GM12878 (cell line): ENCODE results near the gene RREB1. TPM values are rescaled to one million over a fixed set of nuclear protein-coding genes. Genes with fewer than 3 reads are reported as not detected.

ENCODE experiments used
- ATAC-seq: fragments of 200-7000 bp; cut with Tn5 transposase; 3 replicates; pipeline ENCODE4 v1.9.1; 2020; ENCODE audit warnings: mild to moderate bottlenecking, moderate library complexity
- BruUV-seq: library from RNA; stranded (reverse); fragments of 400-500 nt; replicated peaks from 2 replicates; lab custom pipeline; 2021; lab: Mats Ljungman, UMichigan
- CTCF ChIA-PET: fragments of 300-600 bp; sonication (Branson Sonifier 250); formaldehyde crosslinking; extraction: SDS; loops from one replicate; lab custom pipeline; 2021; ENCODE audit warnings: inconsistent platforms; lab: Yijun Ruan, JAX
- POLR2A ChIA-PET: fragments of 350-600 bp; formaldehyde crosslinking; extraction: SDS; loops from one replicate; lab custom pipeline; 2021; ENCODE audit warnings: inconsistent platforms; lab: Charles Lee
- RAD21 ChIA-PET: fragments of 300-600 bp; sonication (Branson Sonifier 250); formaldehyde crosslinking; loops from one replicate; lab custom pipeline; 2023; ENCODE audit warnings: antibody characterized with exemption; ENCODE audit not compliant: unreplicated experiment; lab: Charles Lee
- SMC1A ChIA-PET: fragments of 300-600 bp; sonication (Branson Sonifier 250); formaldehyde crosslinking; loops from one replicate; lab custom pipeline; 2023; ENCODE audit not compliant: unreplicated experiment, uncharacterized antibody; lab: Charles Lee
- DNase-seq: peaks from one replicate; pipeline ENCODE4 v3.0.0-alpha.2; 2011; ENCODE audit warnings: low read depth, low spot score
- FAIRE-seq: peaks from 3 replicates; lab custom pipeline; 2011; peaks lifted over from hg19 to GRCh38; lab: Jason Lieb, UNC
- H2AFZ ChIP-seq: 2 replicates; pipeline ENCODE4 v1.6.0; 2011; ENCODE audit warnings: low read depth, low read length, control low read depth; ENCODE audit not compliant: control insufficient read depth
- H3K27ac ChIP-seq: 2 replicates; pipeline ENCODE4 v1.5.1; 2011; ENCODE audit warnings: control low read depth; ENCODE audit not compliant: control insufficient read depth, insufficient read depth
- H3K27me3 ChIP-seq, 2 experiments: replicated peaks in 1 of 2; 2 replicates each; pipeline versions ENCODE4 v1.6.0 to v1.6.1; 2011; ENCODE audit warnings: low read length in 1 of 2; ENCODE audit not compliant: control insufficient read depth in 2 of 2, insufficient read depth in 2 of 2
- H3K36me3 ChIP-seq, 2 experiments: 2 replicates each; pipeline ENCODE4 v1.5.1; 2011; ENCODE audit warnings: low read length in 1 of 2; ENCODE audit not compliant: control insufficient read depth in 2 of 2, insufficient read depth in 2 of 2
- H3K4me1 ChIP-seq: 2 replicates; pipeline ENCODE4 v1.6.1; 2011; ENCODE audit warnings: mild to moderate bottlenecking, low read length, moderate library complexity, mixed read lengths; ENCODE audit not compliant: control insufficient read depth, insufficient read depth
- H3K4me2 ChIP-seq: 2 replicates; pipeline ENCODE4 v1.6.0; 2011; ENCODE audit warnings: control low read depth; ENCODE audit not compliant: control insufficient read depth, insufficient read depth
- H3K4me3 ChIP-seq: fragments of 200-600 bp; sonication (generic); 2 replicates; pipeline ENCODE4 v1.5.1; 2016
- H3K79me2 ChIP-seq: 2 replicates; pipeline ENCODE4 v1.6.0; 2011; ENCODE audit warnings: low read length; ENCODE audit not compliant: control insufficient read depth, insufficient read depth
- H3K9ac ChIP-seq: 2 replicates; pipeline ENCODE4 v1.8.0; 2011; ENCODE audit warnings: low read length, control low read depth, mixed read lengths; ENCODE audit not compliant: control insufficient read depth, insufficient read depth
- H3K9me3 ChIP-seq: replicated peaks from 3 replicates; pipeline ENCODE4 v1.5.1; 2011; ENCODE audit warnings: mild to moderate bottlenecking, low read length; ENCODE audit not compliant: control insufficient read depth, insufficient read depth
- H4K20me1 ChIP-seq: 2 replicates; pipeline ENCODE4 v1.6.0; 2011; ENCODE audit not compliant: control insufficient read depth, insufficient read depth
- EGR1 ChIP-seq, 2 experiments: IDR thresholded peaks; 1 replicate in 1 of 2; 2 replicates in 1 of 2; pipeline ENCODE4 v1.6.1; 2011 to 2012; ENCODE audit warnings: low read depth in 2 of 2, low read length in 2 of 2, borderline replicate concordance in 1 of 2, mild to moderate bottlenecking in 1 of 2, moderate library complexity in 1 of 2
- ELK1 ChIP-seq: IDR thresholded peaks from 2 replicates; pipeline ENCODE4 v1.6.1; 2012; ENCODE audit warnings: low read depth, low read length, improper control_type of control experiment
- NFXL1 ChIP-seq: fragments of 450-650 bp; IDR thresholded peaks from 2 replicates; pipeline ENCODE4 v1.6.1; 2017; ENCODE audit warnings: antibody characterized with exemption, mild to moderate bottlenecking, borderline replicate concordance
- STAT3 ChIP-seq: IDR thresholded peaks from 2 replicates; pipeline ENCODE4 v1.6.1; 2011; ENCODE audit warnings: low read depth, low read length, improper control_type of control experiment
- ZBTB11 ChIP-seq: fragments of 450-650 bp; formaldehyde crosslinking; IDR thresholded peaks from 2 replicates; pipeline ENCODE4 v1.5.0; 2022; ENCODE audit warnings: mild to moderate bottlenecking, missing genetic modification characterization
- WGBS: methylation state at CpG from one replicate; pipeline ENCODE4 v1.1.6; 2016; ENCODE audit warnings: low lambda C conversion rate; ENCODE audit not compliant: insufficient replicate concordance, insufficient coverage; ENCODE audit errors: missing lambda C conversion rate; 5-methylcytosine and 5-hydroxymethylcytosine counted together
- in situ Hi-C: fragments of 300-500 bp; cut with MboI; formaldehyde crosslinking; loops from 9 replicates; pipeline ENCODE4 v1.14.3; 2018; ENCODE audit warnings: mixed read lengths
- intact Hi-C: fragments of 100-400 bp; cut with micrococcal nuclease; formaldehyde crosslinking; loops from one replicate; pipeline ENCODE4 v1.14.2; 2022; ENCODE audit not compliant: unreplicated experiment
- polyA plus RNA-seq, 11 experiments: library from polyadenylated mRNA; depleted of rRNA in 4 of 11; unstranded in 6 of 11; stranded (reverse) in 5 of 11; fragments of >200 nt; fragmentation: Nextera tagmentation in 4 of 11; fragmentation: Illumina TruSeq in 1 of 11; extraction: Ambion mirVana in 4 of 11; extraction: Trizol in 1 of 11; gene quantifications; 1 replicate in 1 of 11; 2 replicates in 10 of 11; pipeline versions ENCODE4 v1.2.1 to v1.2.3, GENCODE V29; 2011 to 2016; ENCODE audit warnings: inconsistent platforms in 2 of 11, missing spikeins in 2 of 11, low read depth in 1 of 11
- total RNA-seq, 4 experiments: library from RNA; depleted of rRNA in 3 of 4; stranded (reverse); fragments of >200 nt in 3 of 4; fragmentation: Illumina TruSeq in 1 of 4; extraction: Trizol in 1 of 4; gene quantifications; 2 replicates each; pipeline versions ENCODE4 v1.2.1 to v1.2.3, GENCODE V29; 2013 to 2021

RREB1 gene
- total and polyA plus RNA-seq, 10 of the 15 experiments (the other 5 are each of a cell fraction or from before 2014, with no cell fraction given) = 1.9 to 30.3 (median 8.6) TPM

DNA sequence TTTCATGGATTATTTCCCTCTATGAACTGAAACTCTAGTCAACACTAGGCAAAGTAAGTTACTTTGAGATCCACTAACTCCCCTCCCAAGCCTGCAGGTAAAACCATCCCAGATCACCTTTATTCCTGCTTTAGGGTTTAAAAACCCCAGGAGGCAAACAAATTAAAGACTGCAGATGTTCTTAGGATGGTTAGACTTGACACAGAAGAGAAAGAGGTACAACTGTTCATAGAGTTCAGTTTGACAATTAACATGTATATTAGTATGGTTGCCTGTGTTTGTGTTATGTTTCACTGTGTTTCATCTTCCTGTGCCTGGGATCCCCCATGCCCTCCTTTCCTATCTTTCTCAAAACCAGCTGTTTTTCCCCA lies 53.5 kb downstream of the RREB1 start (continued):
- no peak for TF ChIP-seq ZBTB11 (CRISPR knock-in tag)
- TF ChIP-seq ELK1 = no peak

DNA sequence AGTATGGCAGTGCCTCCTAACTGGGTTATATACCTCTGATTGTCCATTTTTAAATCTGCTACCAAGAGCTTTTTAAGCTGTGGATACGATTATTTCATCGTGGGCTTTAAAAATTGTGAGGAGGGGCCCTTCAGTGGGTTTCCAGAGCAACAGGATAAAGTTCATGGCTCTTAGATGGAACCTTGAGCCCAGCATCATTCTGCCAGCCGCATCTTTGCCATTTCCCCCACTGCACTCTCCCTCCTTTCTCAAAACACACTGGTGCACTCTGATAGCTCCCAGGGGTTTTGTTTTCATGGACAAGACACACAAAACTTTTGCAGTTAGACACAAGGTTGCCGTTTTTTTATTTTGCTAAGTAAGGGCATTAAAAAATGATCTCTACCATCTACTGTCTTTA lies 54.1 kb downstream of the RREB1 start:
- no peak overlapping the region for H3K4me3 ChIP-seq
- H3K4me1 ChIP-seq = peaks cover 36% of the 10 kb centered on the region
- ChIA-PET CTCF (interaction anchor here (0.6 kb wide), 2 partner anchors 402 to 1059 kb away, joined by 3 to 4 read pairs; no protein-coding TSS in a partner anchor), SMC1A (interaction anchor here (0.6 to 1.9 kb wide), 6 partner anchors 11 to 83 kb away, joined by 4 to 8 read pairs (median 6); no protein-coding TSS in a partner anchor), RAD21 (no interaction called here), POLR2A (interaction anchor here (1.8 kb wide), 1 partner anchor 75 kb away, joined by 6 read pairs; no protein-coding TSS in a partner anchor)
- H4K20me1 ChIP-seq = no peaks in the 10 kb centered on the region; the same call in 1 of the 2 replicates
- H3K4me2 ChIP-seq = no peak overlapping the region
- DNase-seq (no peak), FAIRE-seq (no peak), ATAC-seq (no peak)
- peaks cover 3 to 11% of the 10 kb centered on the region in 2 experiments for H3K36me3 ChIP-seq
- intact Hi-C loops (no loop called here), in situ Hi-C loops (no loop called here)
- H2AFZ ChIP-seq = no peak overlapping the region
- H3K27me3 ChIP-seq = no peaks in the 10 kb centered on the region
- H3K79me2 ChIP-seq = peaks cover 98% of the 10 kb centered on the region
- no peak overlapping the region for H3K9ac ChIP-seq
- BruUV-seq = no TSS peak
- H3K9me3 ChIP-seq = no peaks in the 10 kb centered on the region
- no peak overlapping the region for H3K27ac ChIP-seq
- TF ChIP-seq EGR1 (IDR thresholded peaks at IDR 0.05; ENCODE audit: borderline replicate concordance in 1 of 2, low read depth in 2 of 2, low read length in 2 of 2) = no peak
- TF ChIP-seq STAT3 = no peak
- no peak for TF ChIP-seq NFXL1
- WGBS = 98% methylated on average over 4 of the region's 4 CpGs
